DOHH2 (cell line): Measurements from ENCODE around the gene MATK.

ENCODE experiments used
- H3F3A ChIP-seq: fragments of 200-600 bp; sonication (generic), shearing (Covaris generic); 2 replicates; pipeline ENCODE4 v1.6.0; 2016; ENCODE audit warnings: antibody characterized with exemption, mild to moderate bottlenecking; ENCODE audit not compliant: control insufficient read depth, insufficient read depth
- H3K27ac ChIP-seq: fragments of 200-600 bp; sonication (generic); 2 replicates; pipeline ENCODE4 v1.5.1; 2014; ENCODE audit warnings: low read depth, mild to moderate bottlenecking, low read length, moderate library complexity
- H3K27me3 ChIP-seq: fragments of 200-600 bp; sonication (generic); 2 replicates; pipeline ENCODE4 v1.6.1; 2014; ENCODE audit warnings: mild to moderate bottlenecking, low read length, mixed read lengths; ENCODE audit not compliant: control insufficient read depth
- H3K36me3 ChIP-seq: fragments of 200-600 bp; sonication (generic); 2 replicates; pipeline ENCODE4 v1.6.1; 2014; ENCODE audit warnings: mild to moderate bottlenecking, low read length, moderate library complexity, mixed read lengths; ENCODE audit not compliant: control insufficient read depth
- H3K4me1 ChIP-seq: fragments of 200-600 bp; sonication (generic); 2 replicates; pipeline ENCODE4 v1.6.1; 2014; ENCODE audit warnings: mild to moderate bottlenecking, low read length, mixed read lengths; ENCODE audit not compliant: control insufficient read depth
- H3K4me2 ChIP-seq: fragments of 200-600 bp; sonication (generic); 2 replicates; pipeline ENCODE4 v1.6.0; 2014; ENCODE audit warnings: mild to moderate bottlenecking, low read length, moderate library complexity
- H3K4me3 ChIP-seq: fragments of 200-600 bp; sonication (generic); 2 replicates; pipeline ENCODE4 v1.5.1; 2014; ENCODE audit warnings: mild to moderate bottlenecking, low read length, mixed read lengths
- H3K79me2 ChIP-seq: fragments of 200-600 bp; sonication (generic); 2 replicates; pipeline ENCODE4 v1.6.1; 2014; ENCODE audit warnings: mild to moderate bottlenecking, low read length, mixed read lengths; ENCODE audit not compliant: control insufficient read depth
- H3K9me2 ChIP-seq: fragments of 200-600 bp; sonication (generic); replicated peaks from 2 replicates; pipeline ENCODE4 v1.6.1; 2014; ENCODE audit warnings: mild to moderate bottlenecking, low read length, mixed read lengths; ENCODE audit not compliant: control insufficient read depth
- H3K9me3 ChIP-seq: fragments of 200-600 bp; sonication (generic); 2 replicates; pipeline ENCODE4 v1.6.1; 2014; ENCODE audit warnings: antibody characterized with exemption, low read length, mixed read lengths; ENCODE audit not compliant: control insufficient read depth, insufficient read depth
- H4K20me1 ChIP-seq: fragments of 200-600 bp; sonication (generic); 2 replicates; pipeline ENCODE4 v1.6.0; 2014; ENCODE audit warnings: low read depth, mild to moderate bottlenecking, antibody characterized with exemption, low read length, moderate library complexity; ENCODE audit not compliant: control insufficient read depth, insufficient read depth
- EZH2phosphoT487 ChIP-seq: fragments of 200-600 bp; sonication (generic); IDR thresholded peaks from 2 replicates; pipeline ENCODE4 v1.6.1; 2017; ENCODE audit warnings: borderline replicate concordance, mild to moderate bottlenecking, antibody characterized with exemption, low read length, moderate library complexity, mixed read lengths
- TF ChIP-seq, protein P1 (sequence below): fragments of 200-600 bp; sonication (generic); IDR thresholded peaks from one replicate; pipeline ENCODE4 v1.5.1; 2014; ENCODE audit warnings: antibody characterized with exemption, mild to moderate bottlenecking, low read depth, low read length; ENCODE audit not compliant: poor library complexity, severe bottlenecking

MATK gene

DNA sequence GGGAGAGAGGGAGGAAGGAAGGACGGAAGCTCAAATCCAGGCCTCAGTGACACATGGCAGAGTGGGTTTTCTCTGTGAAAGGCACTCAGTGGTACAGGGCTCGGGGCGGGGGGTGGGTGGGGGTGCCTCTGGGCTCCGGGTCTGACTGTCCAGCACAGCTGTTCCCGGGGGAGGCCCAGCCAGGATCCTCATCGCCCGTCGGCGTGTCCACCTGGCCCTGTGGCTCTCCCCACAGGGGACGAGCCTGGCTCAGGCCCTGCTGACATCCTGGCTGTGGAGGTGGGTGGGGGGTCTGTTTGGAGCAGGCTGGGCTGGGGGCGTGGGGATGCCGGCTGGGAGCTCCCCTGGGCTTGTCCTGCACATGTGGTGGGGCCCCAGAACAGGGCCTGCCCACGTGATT is 18.2 kb upstream of the MATK start:
- Histone ChIP-seq H3K36me3 (no peaks in the 10 kb centered on the region), H3K27me3 (peaks cover 14% of the 10 kb centered on the region), H3K4me2 (no peak overlapping the region), H3K9me3 (peaks cover 4% of the 10 kb centered on the region; the same call in 1 of the 2 replicates), H4K20me1 (no peaks in the 10 kb centered on the region), H3K4me1 (no peaks in the 10 kb centered on the region), H3F3A (no peaks in the 10 kb centered on the region; the same call in 1 of the 2 replicates), H3K9me2 (no peaks in the 10 kb centered on the region), H3K27ac (no peak overlapping the region), H3K4me3 (no peak overlapping the region), H3K79me2 (no peaks in the 10 kb centered on the region)
- TF ChIP-seq, protein P1, sequence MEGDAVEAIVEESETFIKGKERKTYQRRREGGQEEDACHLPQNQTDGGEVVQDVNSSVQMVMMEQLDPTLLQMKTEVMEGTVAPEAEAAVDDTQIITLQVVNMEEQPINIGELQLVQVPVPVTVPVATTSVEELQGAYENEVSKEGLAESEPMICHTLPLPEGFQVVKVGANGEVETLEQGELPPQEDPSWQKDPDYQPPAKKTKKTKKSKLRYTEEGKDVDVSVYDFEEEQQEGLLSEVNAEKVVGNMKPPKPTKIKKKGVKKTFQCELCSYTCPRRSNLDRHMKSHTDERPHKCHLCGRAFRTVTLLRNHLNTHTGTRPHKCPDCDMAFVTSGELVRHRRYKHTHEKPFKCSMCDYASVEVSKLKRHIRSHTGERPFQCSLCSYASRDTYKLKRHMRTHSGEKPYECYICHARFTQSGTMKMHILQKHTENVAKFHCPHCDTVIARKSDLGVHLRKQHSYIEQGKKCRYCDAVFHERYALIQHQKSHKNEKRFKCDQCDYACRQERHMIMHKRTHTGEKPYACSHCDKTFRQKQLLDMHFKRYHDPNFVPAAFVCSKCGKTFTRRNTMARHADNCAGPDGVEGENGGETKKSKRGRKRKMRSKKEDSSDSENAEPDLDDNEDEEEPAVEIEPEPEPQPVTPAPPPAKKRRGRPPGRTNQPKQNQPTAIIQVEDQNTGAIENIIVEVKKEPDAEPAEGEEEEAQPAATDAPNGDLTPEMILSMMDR: no peak
- no peak for TF ChIP-seq EZH2phosphoT487

DNA sequence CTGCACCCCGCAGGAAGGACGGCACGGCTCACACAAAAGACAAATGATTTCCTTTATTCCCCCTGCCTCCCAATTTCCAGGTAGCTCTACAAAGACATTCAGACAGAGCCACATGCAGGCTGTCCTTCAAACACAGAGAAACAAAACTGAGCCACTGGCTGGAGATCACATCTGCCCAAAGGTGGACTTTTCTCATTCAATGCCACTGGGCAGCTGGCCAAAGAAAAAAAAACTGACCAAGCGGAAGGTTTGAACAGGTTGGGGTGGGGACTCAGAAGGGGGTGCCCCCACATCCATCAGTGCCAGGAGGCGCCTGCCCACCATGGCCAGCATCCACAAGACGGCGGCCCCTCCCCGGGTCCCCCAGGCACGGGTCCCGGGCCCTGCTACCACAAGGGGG is 17.8 kb upstream of the MATK start:
- Histone ChIP-seq H3K4me1 (no peaks in the 10 kb centered on the region), H3K27me3 (peaks cover 14% of the 10 kb centered on the region), H3K4me3 (no peak overlapping the region), H3K9me2 (no peaks in the 10 kb centered on the region), H3K79me2 (no peaks in the 10 kb centered on the region), H3K36me3 (no peaks in the 10 kb centered on the region), H3K4me2 (no peak overlapping the region), H4K20me1 (no peaks in the 10 kb centered on the region), H3K27ac (no peak overlapping the region), H3K9me3 (peaks cover 4% of the 10 kb centered on the region; the same call in 1 of the 2 replicates), H3F3A (no peaks in the 10 kb centered on the region; the same call in 1 of the 2 replicates)
- no peak for TF ChIP-seq EZH2phosphoT487
- TF ChIP-seq, protein P1: no peak

DNA sequence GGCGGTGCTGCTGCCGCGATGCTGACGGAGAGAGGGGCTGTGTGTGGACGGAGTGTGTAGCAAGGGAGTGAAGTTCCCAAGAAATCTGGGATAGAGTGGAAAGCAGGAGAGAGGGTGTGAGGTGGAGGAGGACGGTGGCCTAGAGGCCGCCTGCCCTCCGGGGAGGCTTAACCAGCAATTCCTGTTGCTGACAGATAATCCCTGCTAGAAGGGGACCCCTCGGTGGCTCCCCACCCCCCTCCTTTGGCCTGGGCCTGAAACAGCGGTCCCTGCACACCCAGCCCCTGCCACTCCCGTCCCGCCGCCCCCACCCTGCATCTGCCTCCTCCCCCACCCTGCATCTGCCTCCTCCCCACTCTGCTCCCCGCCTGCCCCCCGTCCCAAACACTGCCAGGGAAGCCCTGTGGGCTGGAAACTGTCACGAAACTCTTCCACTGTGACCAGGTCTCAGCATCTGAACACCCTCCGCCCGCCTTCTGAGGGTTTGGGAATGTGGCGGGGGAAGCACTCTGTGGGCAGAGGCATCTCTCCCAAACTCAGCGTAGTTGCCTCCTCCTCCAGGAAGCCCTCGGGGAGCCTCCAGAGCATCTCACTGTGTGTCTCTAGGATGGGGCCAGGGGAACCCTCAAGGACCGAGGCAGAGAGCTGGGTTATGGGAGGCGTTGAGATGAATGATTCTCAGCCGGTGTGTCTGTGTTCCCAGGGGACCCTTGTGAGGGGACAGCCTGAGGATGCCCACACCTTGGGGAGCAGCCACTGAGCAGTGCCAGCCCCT is 17.1 kb upstream of the MATK start:
- TF ChIP-seq EZH2phosphoT487: no peak
- TF ChIP-seq, protein P1: no peak
- Histone ChIP-seq H3K36me3 (no peaks in the 10 kb centered on the region), H3K27me3 (peaks cover 14% of the 10 kb centered on the region), H3K9me3 (peaks cover 4% of the 10 kb centered on the region; the same call in 1 of the 2 replicates), H3K27ac (no peak overlapping the region), H3K4me3 (no peak overlapping the region), H4K20me1 (no peaks in the 10 kb centered on the region), H3K4me2 (no peak overlapping the region), H3K79me2 (no peaks in the 10 kb centered on the region), H3F3A (no peaks in the 10 kb centered on the region; the same call in 1 of the 2 replicates), H3K9me2 (no peaks in the 10 kb centered on the region), H3K4me1 (no peaks in the 10 kb centered on the region)
